Stimulated activated naive CD8-positive, alpha-beta T cell treated with anti-CD3 and anti-CD28 coated beads, Interleukin-15, amount 100 ng/mL, for 72 hours (primary cell): Measurements from ENCODE around the gene SCGB1C2.
"Not testable (repeated sequence)": the region's sequence is repeated elsewhere in the genome, so short reads cannot be mapped to it uniquely, and the experiment has no call there.

ENCODE experiments used
- ATAC-seq: fragments of 150-1000 bp; cut with Tn5 transposase; 2 replicates; pipeline ENCODE4 v1.10.0; 2021; ENCODE audit warnings: mild to moderate bottlenecking, moderate library complexity
- DNase-seq, 2 donors: peaks; one replicate each; pipeline ENCODE4 v3.0.0; 2021 to 2022
- H3K27ac Mint-ChIP-seq, 2 donors: one replicate each; pipeline ENCODE4 v1.8.0; 2022; ENCODE audit warnings: mild to moderate bottlenecking in 2 of 2, mixed read lengths in 2 of 2, moderate library complexity in 2 of 2
- H3K27me3 Mint-ChIP-seq: one replicate; pipeline ENCODE4 v1.8.0; 2022; ENCODE audit warnings: mixed read lengths
- H3K4me1 Mint-ChIP-seq: one replicate; pipeline ENCODE4 v1.8.0; 2022; ENCODE audit warnings: mild to moderate bottlenecking, mixed read lengths
- H3K4me3 Mint-ChIP-seq, 2 donors: one replicate each; pipeline ENCODE4 v1.8.0; 2022; ENCODE audit warnings: mild to moderate bottlenecking in 2 of 2, mixed read lengths in 2 of 2, moderate library complexity in 1 of 2
- H3K9me3 Mint-ChIP-seq, 2 donors: one replicate each; pipeline ENCODE4 v1.8.0; 2022; ENCODE audit warnings: mixed read lengths in 2 of 2

SCGB1C2 gene

DNA sequence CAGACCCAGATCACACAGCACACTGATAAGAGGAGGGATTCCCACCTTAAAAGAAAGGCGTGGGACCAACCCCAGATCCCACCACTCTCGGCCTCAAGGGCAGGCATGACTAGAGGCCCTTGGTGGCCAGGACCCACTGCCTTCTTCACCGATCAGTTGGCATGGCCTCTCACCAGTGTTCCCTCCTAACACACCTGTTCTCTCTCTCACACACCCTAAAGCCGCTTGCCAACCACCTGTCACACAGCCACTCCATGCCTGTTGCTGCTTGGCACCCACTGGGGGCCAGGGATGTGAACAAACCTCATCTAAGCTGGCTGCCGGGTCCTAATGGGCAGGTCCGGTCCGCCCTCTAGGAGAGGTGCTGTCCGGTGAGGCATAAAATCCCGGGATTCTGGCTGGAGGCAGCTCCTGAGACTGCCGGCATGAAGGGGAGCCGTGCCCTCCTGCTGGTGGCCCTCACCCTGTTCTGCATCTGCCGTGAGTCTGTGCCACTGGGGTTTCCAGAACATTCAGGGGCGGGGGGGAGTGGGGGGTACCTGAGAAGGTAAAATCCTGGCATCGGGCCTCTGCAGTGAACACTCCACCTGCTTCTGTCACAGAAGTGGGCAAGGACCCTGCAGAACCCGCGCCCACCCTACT, at the start of gene SCGB1C2:
Gene SCGB1C2 (plus strand): TSS at position 404 of the 642 bp plus-strand sequence. CDS start 22 bp downstream, at position 426.
- H3K4me3 Mint-ChIP-seq, H3K27me3 Mint-ChIP-seq, DNase-seq, H3K9me3 Mint-ChIP-seq, H3K4me1 Mint-ChIP-seq, ATAC-seq: not testable (repeated sequence)
- H3K27ac Mint-ChIP-seq = peak within 1 kb of the TSS in 1 of 2 donors; percentile 27

DNA sequence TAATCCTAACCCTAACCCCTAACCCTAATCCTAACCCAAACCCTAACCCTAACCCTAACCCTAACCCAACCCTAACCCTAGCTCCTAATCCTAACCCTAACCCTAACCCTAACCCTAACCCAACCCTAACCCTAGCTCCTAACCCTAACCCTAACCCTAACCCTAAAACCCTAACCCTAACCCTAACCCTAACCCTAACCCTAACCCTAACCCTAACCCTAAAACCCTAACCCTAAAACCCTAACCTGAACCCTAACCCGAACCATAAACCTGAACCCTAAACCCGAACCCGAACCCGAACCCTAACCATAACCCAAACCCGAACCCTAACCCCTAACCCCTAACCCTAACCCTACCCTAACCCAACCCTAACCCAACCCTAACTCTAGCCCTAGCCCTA, 24.3 kb upstream of the SCGB1C2 start:
- not testable (repeated sequence) for ATAC-seq, H3K27ac Mint-ChIP-seq, H3K27me3 Mint-ChIP-seq, H3K4me1 Mint-ChIP-seq, H3K4me3 Mint-ChIP-seq, DNase-seq, H3K9me3 Mint-ChIP-seq

DNA sequence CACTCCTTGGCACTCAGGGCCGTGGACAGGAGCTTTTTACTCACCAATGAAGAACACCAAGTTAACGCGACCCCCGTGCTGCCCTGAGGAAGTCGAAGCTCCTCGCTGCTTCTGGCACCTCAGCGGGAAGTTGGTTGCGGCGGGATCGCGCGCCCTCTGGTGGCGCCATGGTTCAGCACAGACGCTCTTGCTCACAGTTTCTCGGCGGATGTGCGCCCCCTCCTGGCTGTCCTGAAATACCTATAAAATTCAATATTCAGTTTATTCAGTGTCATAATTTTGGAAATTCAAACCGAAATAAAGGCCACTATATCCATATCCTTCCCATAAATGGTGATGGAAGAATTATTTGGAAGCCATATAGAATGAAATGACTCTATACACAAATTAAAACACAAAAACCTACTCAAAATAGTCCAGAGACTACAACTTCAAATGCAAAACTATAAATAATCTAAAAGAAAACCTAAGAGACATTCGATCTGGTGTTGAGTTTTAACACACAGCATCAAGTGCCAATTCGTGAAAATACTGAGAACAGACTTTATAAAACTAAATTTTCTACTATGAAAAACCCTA, 18.9 kb upstream of the SCGB1C2 start:
- not testable (repeated sequence) for H3K27me3 Mint-ChIP-seq, H3K27ac Mint-ChIP-seq, H3K4me1 Mint-ChIP-seq, H3K4me3 Mint-ChIP-seq, ATAC-seq, H3K9me3 Mint-ChIP-seq
- DNase-seq = peak in 1 of 2 donors; percentile 72

DNA sequence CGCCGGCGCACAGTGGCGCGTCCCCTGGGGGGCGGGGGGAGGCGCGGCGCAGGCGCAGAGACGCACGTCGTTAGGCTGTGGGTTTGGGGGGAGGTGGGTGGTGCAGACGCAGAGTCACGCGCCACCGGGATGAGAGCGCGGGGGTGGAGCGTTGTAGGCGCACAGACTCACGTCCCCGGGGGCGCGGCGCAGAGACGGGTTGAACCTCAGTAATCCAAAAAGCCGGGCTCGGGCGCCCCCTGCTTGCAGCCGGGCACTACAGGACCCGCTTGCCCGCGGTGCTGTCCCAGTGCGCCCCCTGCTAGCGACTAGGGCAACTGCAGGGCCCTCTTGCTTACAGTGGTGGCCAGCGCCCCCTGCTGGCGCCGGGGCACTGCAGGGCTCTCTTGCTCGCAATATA, 3.4 kb upstream of the SCGB1C2 start:
- not testable (repeated sequence) for H3K4me3 Mint-ChIP-seq, H3K27me3 Mint-ChIP-seq, DNase-seq, H3K4me1 Mint-ChIP-seq, H3K9me3 Mint-ChIP-seq, H3K27ac Mint-ChIP-seq
- peak; percentile 15 for ATAC-seq

DNA sequence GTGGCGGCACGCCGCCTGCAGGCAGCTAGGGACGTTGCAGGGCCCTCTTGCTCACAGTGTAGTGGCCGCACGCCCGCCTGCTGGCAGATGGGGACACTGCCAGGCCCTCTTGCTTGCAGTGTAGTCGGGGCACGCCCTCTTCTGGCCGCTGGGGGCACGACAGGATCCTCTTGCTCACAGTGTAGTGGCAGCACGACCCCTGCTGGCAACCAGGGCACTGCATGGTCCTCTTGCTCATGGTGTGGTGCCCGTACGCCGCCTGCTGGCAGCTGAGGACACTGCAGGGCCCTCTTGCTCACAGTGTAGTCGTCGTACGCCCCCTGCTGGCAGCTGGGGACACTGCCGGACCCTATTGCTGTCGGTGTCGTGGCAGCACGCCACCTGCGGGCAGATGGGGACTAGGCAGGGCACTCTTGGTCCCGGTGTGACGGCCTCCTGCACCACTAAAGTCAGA, 3.0 kb upstream of the SCGB1C2 start:
- not testable (repeated sequence) for H3K4me3 Mint-ChIP-seq, H3K27ac Mint-ChIP-seq, H3K4me1 Mint-ChIP-seq, H3K9me3 Mint-ChIP-seq, H3K27me3 Mint-ChIP-seq
- peak; percentile 85 for ATAC-seq
- peak; percentile 65 to 73 for DNase-seq

- not testable (repeated sequence) for H3K4me3 Mint-ChIP-seq, H3K4me1 Mint-ChIP-seq, H3K9me3 Mint-ChIP-seq, H3K27ac Mint-ChIP-seq, DNase-seq, ATAC-seq, H3K27me3 Mint-ChIP-seq
These were observed 2.3 kb upstream of the SCGB1C2 start for GRCh38 chr17:135022-135421.

DNA sequence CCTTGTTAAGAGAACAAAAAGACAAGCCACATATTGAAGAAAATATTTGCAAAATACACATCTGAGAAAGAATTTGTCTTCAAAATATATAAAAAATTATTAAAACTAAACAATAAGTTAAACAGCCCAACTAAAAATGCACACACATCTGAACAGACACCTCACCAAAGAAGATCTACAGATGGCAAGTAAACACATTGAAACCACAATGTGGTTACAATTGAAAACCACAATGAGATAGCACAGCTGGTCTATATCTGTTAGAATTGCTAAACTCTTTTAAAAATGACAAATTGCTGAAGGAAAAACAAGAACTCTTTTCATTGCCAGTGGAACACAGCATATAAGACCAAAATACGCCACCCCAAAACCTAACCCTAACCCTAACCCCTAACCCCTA, 1.5 kb upstream of the SCGB1C2 start:
- H3K4me1 Mint-ChIP-seq, H3K27me3 Mint-ChIP-seq, ATAC-seq, H3K9me3 Mint-ChIP-seq, DNase-seq, H3K27ac Mint-ChIP-seq, H3K4me3 Mint-ChIP-seq: not testable (repeated sequence)

DNA sequence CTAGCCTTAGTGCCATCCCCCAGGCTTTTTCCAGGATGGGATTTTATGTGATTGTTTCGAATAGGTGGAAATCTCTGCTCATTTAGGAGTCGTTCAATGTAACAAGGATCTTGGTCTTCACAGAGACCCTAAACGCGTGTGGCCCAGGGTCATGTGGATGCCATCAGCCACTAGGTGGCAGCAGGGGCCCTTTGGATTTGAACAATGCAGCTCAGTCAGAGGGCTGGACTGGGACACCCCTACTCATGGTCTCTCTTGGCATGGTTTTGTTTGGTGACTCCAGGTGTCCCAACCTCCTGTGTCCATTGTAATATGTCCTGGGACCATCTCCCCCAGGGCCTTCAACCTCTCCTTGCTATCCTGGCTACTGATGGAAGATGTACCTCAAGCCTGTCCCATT, 838 bp upstream of the SCGB1C2 start:
- not testable (repeated sequence) for H3K9me3 Mint-ChIP-seq, H3K4me3 Mint-ChIP-seq, H3K27me3 Mint-ChIP-seq, H3K4me1 Mint-ChIP-seq
- DNase-seq (peak; percentile 61 to 81), ATAC-seq (peak; percentile 85)
- peak overlapping the region in 1 of 2 donors; percentile 27 for H3K27ac Mint-ChIP-seq

DNA sequence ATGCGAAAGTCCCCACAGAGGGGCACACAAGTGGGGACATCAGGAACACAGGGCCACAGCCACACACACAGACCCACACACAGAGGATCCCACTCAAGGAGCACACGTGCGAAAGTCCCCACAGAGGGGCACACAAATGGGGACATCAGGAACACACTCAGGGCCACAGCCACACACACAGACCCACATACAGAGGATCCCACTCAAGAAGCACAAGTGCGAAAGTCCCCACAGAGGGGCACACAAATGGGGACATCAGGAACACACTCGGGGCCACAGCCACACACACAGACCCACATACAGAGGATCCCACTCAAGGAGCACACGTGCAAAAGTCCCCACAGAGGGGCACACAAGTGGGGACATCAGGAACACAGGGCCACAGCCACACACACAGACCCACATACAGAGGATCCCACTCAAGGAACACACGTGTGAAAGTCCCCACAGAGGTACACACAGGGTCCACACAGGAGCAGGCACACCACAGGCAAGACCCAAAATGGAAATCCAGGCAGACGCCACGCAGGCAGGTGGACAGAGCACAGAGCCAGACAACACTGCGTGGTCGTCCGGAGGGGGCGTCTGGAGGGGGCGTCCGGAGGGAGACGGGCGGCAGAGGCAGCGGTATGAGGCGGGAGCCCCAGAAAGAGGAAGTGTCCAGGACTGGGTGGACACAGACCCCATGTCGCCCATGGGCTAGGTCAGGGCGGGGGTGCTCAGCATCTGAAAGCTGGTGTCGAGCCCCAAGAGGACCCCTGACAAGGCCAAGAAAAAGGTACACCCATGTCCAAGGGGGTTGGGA, 2.2 kb downstream of the SCGB1C2 start:
- not testable (repeated sequence) for H3K4me3 Mint-ChIP-seq, ATAC-seq, H3K27ac Mint-ChIP-seq, H3K9me3 Mint-ChIP-seq, H3K4me1 Mint-ChIP-seq
- H3K27me3 Mint-ChIP-seq = peaks cover 16% of the 10 kb centered on the region
- DNase-seq = peak in 1 of 2 donors; percentile 8

GRCh38 chr17:142102-142661, 4.8 kb downstream of the SCGB1C2 start:
- H3K4me3 Mint-ChIP-seq = no peak overlapping the region
- H3K27ac Mint-ChIP-seq = no peak overlapping the region
- ATAC-seq (no peak), DNase-seq (peak; percentile 24 to 29)
- H3K4me1 Mint-ChIP-seq = no peaks in the 10 kb centered on the region
- peaks cover 16% of the 10 kb centered on the region for H3K27me3 Mint-ChIP-seq
- H3K9me3 Mint-ChIP-seq = no peaks in the 10 kb centered on the region

GRCh38 chr17:142876-143784, 5.8 kb downstream of the SCGB1C2 start:
- Mint-ChIP-seq H3K4me1 (no peaks in the 10 kb centered on the region), H3K27me3 (peaks cover 16% of the 10 kb centered on the region), H3K4me3 (no peak overlapping the region), H3K9me3 (no peaks in the 10 kb centered on the region), H3K27ac (no peak overlapping the region)
- ATAC-seq = no peak
- DNase-seq = no peak

- H3K27ac Mint-ChIP-seq = no peak overlapping the region
- peaks cover 16% of the 10 kb centered on the region for H3K27me3 Mint-ChIP-seq
- ATAC-seq = peak; percentile 84
- H3K4me3 Mint-ChIP-seq = no peak overlapping the region
- peak; percentile 84 to 89 for DNase-seq
- H3K9me3 Mint-ChIP-seq = no peaks in the 10 kb centered on the region
- H3K4me1 Mint-ChIP-seq = no peaks in the 10 kb centered on the region
These were observed 6.5 kb downstream of the SCGB1C2 start for GRCh38 chr17:143785-144281.

- H3K27me3 Mint-ChIP-seq = peaks cover 8% of the 10 kb centered on the region
- no peaks in the 10 kb centered on the region for H3K4me1 Mint-ChIP-seq
- no peak for ATAC-seq
- no peaks in the 10 kb centered on the region for H3K9me3 Mint-ChIP-seq
- DNase-seq = no peak
- no peak overlapping the region for H3K4me3 Mint-ChIP-seq
- no peak overlapping the region for H3K27ac Mint-ChIP-seq
These were observed 7.7 kb downstream of the SCGB1C2 start for GRCh38 chr17:144936-145670.
